ENCODE data around the gene CYP2A6.

GRCh38 chr19:40803170-40803856 lies 46.9 kb downstream of the CYP2A6 start:
- no peak for TF ChIP-seq CTCF (IDR thresholded peaks at IDR 0.05)
- TF ChIP-seq POLR2A (IDR thresholded peaks at IDR 0.05): no peak
